Loucy (cell line): ENCODE data around the gene BRK1.
"Not testable (repeated sequence)": the region's sequence is repeated elsewhere in the genome, so short reads cannot be mapped to it uniquely, and the experiment has no call there.

Experiments used
- H2AFZ ChIP-seq: fragments of 200-600 bp; sonication (generic); 2 replicates; pipeline ENCODE4 v1.6.0; 2016; ENCODE audit warnings: antibody characterized with exemption, mild to moderate bottlenecking, low read length, moderate library complexity
- H3F3A ChIP-seq: fragments of 200-600 bp; 2 replicates; pipeline ENCODE4 v1.6.0; 2016; ENCODE audit warnings: antibody characterized with exemption, low read depth, mild to moderate bottlenecking
- H3K27me3 ChIP-seq: fragments of 200-600 bp; sonication (generic); 2 replicates; pipeline ENCODE4 v1.6.1; 2014; ENCODE audit warnings: low read length, mild to moderate bottlenecking; ENCODE audit not compliant: insufficient read depth, poor library complexity, severe bottlenecking
- H3K36me3 ChIP-seq: fragments of 200-600 bp; sonication (generic); 2 replicates; pipeline ENCODE4 v1.6.1; 2016; ENCODE audit warnings: low read length; ENCODE audit not compliant: insufficient read depth
- H3K4me1 ChIP-seq: fragments of 200-600 bp; sonication (generic); 2 replicates; pipeline ENCODE4 v1.5.1; 2014; ENCODE audit warnings: low read length, mild to moderate bottlenecking; ENCODE audit not compliant: insufficient read depth, poor library complexity, severe bottlenecking
- H3K4me2 ChIP-seq: fragments of 200-600 bp; sonication (generic); 2 replicates; pipeline ENCODE4 v1.6.0; 2014; ENCODE audit warnings: antibody characterized with exemption, low read length, low read depth, mild to moderate bottlenecking; ENCODE audit not compliant: poor library complexity, severe bottlenecking
- H3K4me3 ChIP-seq: fragments of 200-600 bp; sonication (generic); 2 replicates; pipeline ENCODE4 v1.5.1; 2014; ENCODE audit warnings: low read length, mild to moderate bottlenecking, mixed read lengths; ENCODE audit not compliant: poor library complexity, severe bottlenecking
- H3K79me2 ChIP-seq: fragments of 200-600 bp; sonication (generic); 2 replicates; pipeline ENCODE4 v1.6.1; 2014; ENCODE audit warnings: low read length; ENCODE audit not compliant: insufficient read depth
- H3K9ac ChIP-seq: fragments of 200-600 bp; sonication (generic); 2 replicates; pipeline ENCODE4 v1.6.0; 2014; ENCODE audit warnings: mild to moderate bottlenecking, low read depth, low read length, moderate library complexity; ENCODE audit not compliant: poor library complexity, severe bottlenecking
- H3K9me2 ChIP-seq: fragments of 200-600 bp; sonication (generic); replicated peaks from 2 replicates; pipeline ENCODE4 v1.6.1; 2016; ENCODE audit warnings: low read depth, low read length, mixed read lengths
- H3K9me3 ChIP-seq: fragments of 200-600 bp; sonication (generic); 2 replicates; pipeline ENCODE4 v1.6.1; 2014; ENCODE audit warnings: mild to moderate bottlenecking, antibody characterized with exemption, low read length, low read depth; ENCODE audit not compliant: insufficient read depth
- H4K20me1 ChIP-seq: fragments of 200-600 bp; sonication (generic); 2 replicates; pipeline ENCODE4 v1.6.0; 2014; ENCODE audit warnings: antibody characterized with exemption, low read length, mild to moderate bottlenecking; ENCODE audit not compliant: insufficient read depth, poor library complexity, severe bottlenecking
- CTCF ChIP-seq: fragments of 200-600 bp; sonication (generic); conservative IDR thresholded peaks from 2 replicates; pipeline ENCODE4 v1.5.1; 2014; ENCODE audit warnings: mild to moderate bottlenecking, antibody characterized with exemption, low read length
- EZH2phosphoT487 ChIP-seq: fragments of 200-600 bp; IDR thresholded peaks from 2 replicates; pipeline ENCODE4 v1.6.1; 2018; ENCODE audit warnings: antibody characterized with exemption, mild to moderate bottlenecking, moderate library complexity, borderline replicate concordance

Gene BRK1

GRCh38 chr3:10160925-10161324, 45.5 kb downstream of the BRK1 start:
- no peaks in the 10 kb centered on the region for H3K9me2 ChIP-seq
- H3K36me3 ChIP-seq, result no peaks in the 10 kb centered on the region
- no peaks in the 10 kb centered on the region for H3K9me3 ChIP-seq
- H4K20me1 ChIP-seq, result no peaks in the 10 kb centered on the region
- no peak overlapping the region for H3K9ac ChIP-seq
- H3F3A ChIP-seq, result no peaks in the 10 kb centered on the region
- TF ChIP-seq CTCF (peak; percentile 25; the same call in 1 of the 2 replicates), EZH2phosphoT487 (no peak)
- H3K4me3 ChIP-seq, result no peak overlapping the region
- peaks cover 4% of the 10 kb centered on the region for H3K4me1 ChIP-seq
- no peaks in the 10 kb centered on the region for H3K27me3 ChIP-seq
- no peak overlapping the region for H2AFZ ChIP-seq
- H3K79me2 ChIP-seq, result no peaks in the 10 kb centered on the region
- H3K4me2 ChIP-seq, result no peak overlapping the region

DNA sequence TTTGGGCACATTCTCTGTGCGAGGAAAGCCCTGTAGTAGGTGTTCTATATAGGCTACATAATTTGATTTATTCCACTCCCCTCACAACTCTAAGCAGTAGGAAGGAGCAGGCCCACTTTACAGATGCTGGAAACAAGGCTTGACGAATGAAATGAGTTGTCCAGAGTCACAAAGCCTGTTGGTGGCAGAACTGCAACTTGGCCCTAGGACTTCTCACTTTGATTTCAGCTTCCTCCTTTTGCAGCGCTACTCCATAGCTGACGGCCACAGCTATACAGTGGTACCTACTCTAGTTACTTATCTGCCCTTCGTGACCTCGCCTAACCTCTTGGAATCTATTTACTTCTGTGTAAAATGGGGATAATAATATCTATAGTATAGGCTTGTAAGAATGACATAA, 46.7 kb downstream of the BRK1 start:
- no peak overlapping the region for H3K9ac ChIP-seq
- no peak for TF ChIP-seq CTCF
- no peak for TF ChIP-seq EZH2phosphoT487
- no peak overlapping the region for H3K4me2 ChIP-seq
- no peaks in the 10 kb centered on the region for H3K36me3 ChIP-seq
- H3K9me3 ChIP-seq, result no peaks in the 10 kb centered on the region
- no peak overlapping the region for H2AFZ ChIP-seq
- no peaks in the 10 kb centered on the region for H3F3A ChIP-seq
- no peaks in the 10 kb centered on the region for H3K27me3 ChIP-seq
- H4K20me1 ChIP-seq, result no peaks in the 10 kb centered on the region
- H3K79me2 ChIP-seq, result no peaks in the 10 kb centered on the region
- no peaks in the 10 kb centered on the region for H3K9me2 ChIP-seq
- peaks cover 4% of the 10 kb centered on the region for H3K4me1 ChIP-seq
- no peak overlapping the region for H3K4me3 ChIP-seq

DNA sequence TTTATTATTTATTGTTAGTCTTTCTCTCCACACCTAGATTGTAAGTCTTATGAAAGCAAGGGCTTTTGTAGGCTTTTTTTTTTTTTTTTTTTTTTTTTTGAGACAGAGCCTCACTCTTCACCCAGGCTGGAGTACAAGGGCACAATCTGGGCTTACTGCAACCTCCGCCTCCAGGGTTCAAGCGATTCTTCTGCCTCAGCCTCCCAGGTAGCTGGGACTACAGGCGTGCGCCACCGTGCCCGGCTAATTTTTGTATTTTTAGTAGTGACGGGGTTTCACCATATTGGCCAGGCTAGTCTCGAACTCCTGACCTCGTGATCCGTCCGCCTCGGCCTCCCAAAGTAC, 48.7 kb downstream of the BRK1 start:
- H3K9me3 ChIP-seq, H4K20me1 ChIP-seq, H2AFZ ChIP-seq, H3K4me2 ChIP-seq, H3K9ac ChIP-seq, H3K4me1 ChIP-seq, H3K9me2 ChIP-seq, H3K27me3 ChIP-seq, H3K79me2 ChIP-seq, H3K4me3 ChIP-seq, H3F3A ChIP-seq, H3K36me3 ChIP-seq: not testable (repeated sequence)

DNA sequence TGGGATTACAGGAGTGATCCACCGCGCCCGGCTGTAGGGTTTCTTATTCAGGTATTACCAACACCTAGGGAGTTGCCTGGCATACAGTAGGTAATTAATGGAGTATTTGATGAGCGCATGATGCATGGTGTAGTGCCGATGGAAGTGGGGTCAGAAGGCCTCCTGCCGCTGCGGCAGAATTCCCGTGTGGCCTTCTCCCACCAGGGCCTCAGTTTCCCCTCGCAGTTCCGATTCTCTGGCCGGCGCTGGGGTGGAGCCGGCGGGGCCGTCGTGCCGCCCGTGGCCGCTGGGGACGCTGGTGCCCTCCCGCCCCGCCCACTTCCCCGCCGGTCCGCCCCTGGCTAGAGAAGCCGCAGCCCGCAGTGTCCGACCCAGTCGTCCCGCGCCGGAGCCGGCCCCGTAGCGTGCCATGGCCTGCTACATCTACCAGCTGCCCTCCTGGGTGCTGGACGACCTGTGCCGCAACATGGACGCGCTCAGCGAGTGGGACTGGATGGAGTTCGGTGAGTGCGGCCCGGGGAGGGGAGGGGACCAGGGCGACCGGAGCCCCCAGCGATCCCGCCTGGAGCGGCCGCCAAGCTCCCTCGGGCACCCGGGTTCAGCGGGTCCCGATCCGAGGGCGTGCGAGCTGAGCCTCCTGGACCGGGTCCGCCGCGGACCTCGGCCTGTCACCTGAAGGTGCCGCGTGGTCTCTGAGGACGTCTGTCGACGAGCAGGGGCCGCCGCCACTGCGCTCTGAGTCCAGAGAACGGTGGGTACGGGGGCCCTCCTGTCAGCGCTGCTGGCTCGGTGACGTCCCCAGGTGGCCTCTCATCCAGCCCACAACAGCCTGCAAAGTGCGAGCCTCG, 49.3 kb downstream of the BRK1 start, which contains the start of gene IRAK2:
Gene IRAK2, plus strand, starts transcription at position 374 of the 848 bp plus-strand sequence. Its CDS starts 36 bp downstream, at position 410.
- Histone ChIP-seq H3F3A (no peaks in the 10 kb centered on the region), H2AFZ (no peak within 1 kb of the TSS), H4K20me1 (no peaks in the 10 kb centered on the region), H3K4me3 (no peak within 1 kb of the TSS), H3K9ac (no peak within 1 kb of the TSS), H3K4me1 (peaks cover 4% of the 10 kb centered on the region), H3K4me2 (no peak within 1 kb of the TSS), H3K9me3 (peaks cover 7% of the 10 kb centered on the region; the same call in 1 of the 2 replicates), H3K27me3 (no peaks in the 10 kb centered on the region), H3K9me2 (no peaks in the 10 kb centered on the region), H3K79me2 (no peaks in the 10 kb centered on the region), H3K36me3 (no peaks in the 10 kb centered on the region)
- TF ChIP-seq CTCF (no peak), EZH2phosphoT487 (no peak)
